Endothelial cell of umbilical vein (primary cell): ENCODE results near the gene RPL22. TPM values are rescaled to one million over a fixed set of nuclear protein-coding genes. Genes with fewer than 3 reads are reported as not detected.

Experiments
- BruUV-seq: library from RNA; stranded (reverse); fragments of 400-500 nt; replicated peaks from 2 replicates; lab custom pipeline; 2021; lab: Mats Ljungman, UMichigan
- CTCF ChIA-PET: fragments of 300-600, 350-600 bp; sonication (Branson Sonifier 250); formaldehyde crosslinking; loops from one replicate; lab custom pipeline; 2021; ENCODE audit warnings: antibody characterized with exemption, inconsistent platforms; lab: Charles Lee
- POLR2A ChIA-PET: fragments of 300-600, 350-600 bp; sonication (Branson Sonifier 250); formaldehyde crosslinking; loops from one replicate; lab custom pipeline; 2021; ENCODE audit warnings: antibody characterized with exemption, inconsistent platforms; lab: Charles Lee
- DNase-seq: peaks from one replicate; pipeline ENCODE4 v3.0.0-alpha.2; 2011; ENCODE audit warnings: low read depth, low spot score
- FAIRE-seq: peaks from 2 replicates; lab custom pipeline; 2011; peaks lifted over from hg19 to GRCh38; lab: Jason Lieb, UNC
- H2AFZ ChIP-seq: 2 replicates; pipeline ENCODE4 v1.6.0; 2012; ENCODE audit warnings: low read depth, low read length, control low read depth, inconsistent platforms
- H3K27ac ChIP-seq: 2 replicates; pipeline ENCODE4 v1.5.1; 2011; ENCODE audit warnings: low read depth, mild to moderate bottlenecking, control low read depth, low read length, moderate library complexity; ENCODE audit not compliant: insufficient read depth
- H3K27me3 ChIP-seq, 2 experiments: 2 replicates each; pipeline versions ENCODE4 v1.6.0 to v1.6.1; 2011; ENCODE audit warnings: low read length in 2 of 2, mixed read lengths in 1 of 2; ENCODE audit not compliant: control insufficient read depth in 2 of 2, insufficient read depth in 2 of 2
- H3K36me3 ChIP-seq, 2 experiments: 2 replicates in 1 of 2; 3 replicates in 1 of 2; pipeline ENCODE4 v1.5.1; 2011; ENCODE audit warnings: low read length in 2 of 2, mild to moderate bottlenecking in 1 of 2, moderate library complexity in 1 of 2; ENCODE audit not compliant: control insufficient read depth in 2 of 2, insufficient read depth in 2 of 2; ENCODE audit errors: extremely low read depth in 1 of 2
- H3K4me1 ChIP-seq: 3 replicates; pipeline ENCODE4 v1.5.1; 2011; ENCODE audit warnings: mild to moderate bottlenecking, low read length; ENCODE audit not compliant: control insufficient read depth, insufficient read depth; ENCODE audit errors: extremely low read depth
- H3K4me2 ChIP-seq: 2 replicates; pipeline ENCODE4 v1.6.1; 2011; ENCODE audit warnings: low read length, control low read depth, mixed read lengths; ENCODE audit not compliant: insufficient read depth
- H3K4me3 ChIP-seq, 3 experiments: fragments of 200-600 bp in 1 of 3; sonication (generic), shearing (Covaris generic) in 1 of 3; replicated peaks in 1 of 3; 2 replicates each; pipeline ENCODE4 v1.5.1; 2011 to 2016; ENCODE audit warnings: control low read depth in 3 of 3, low read length in 3 of 3, mild to moderate bottlenecking in 2 of 3, inconsistent platforms in 1 of 3, low read depth in 1 of 3, moderate library complexity in 1 of 3; ENCODE audit not compliant: insufficient read depth in 1 of 3
- H3K79me2 ChIP-seq: 2 replicates; pipeline ENCODE4 v1.6.0; 2012; ENCODE audit warnings: low read length, inconsistent platforms; ENCODE audit not compliant: control insufficient read depth, insufficient read depth
- H3K9ac ChIP-seq: replicated peaks from 2 replicates; pipeline ENCODE3; 2011; ENCODE audit warnings: low read length, control low read depth; ENCODE audit not compliant: insufficient read depth; ENCODE audit errors: extremely low read depth
- H3K9me1 ChIP-seq: replicated peaks from 3 replicates; pipeline ENCODE4 v1.6.0; 2011; ENCODE audit warnings: mild to moderate bottlenecking, low read length; ENCODE audit not compliant: control insufficient read depth, insufficient read depth; ENCODE audit errors: extremely low read depth
- H3K9me3 ChIP-seq: replicated peaks from 2 replicates; pipeline ENCODE4 v1.5.1; 2012; ENCODE audit warnings: low read length, inconsistent platforms; ENCODE audit not compliant: control insufficient read depth, insufficient read depth
- H4K20me1 ChIP-seq: replicated peaks from 2 replicates; pipeline ENCODE3; 2011; ENCODE audit warnings: mild to moderate bottlenecking, low read length; ENCODE audit not compliant: control insufficient read depth, insufficient read depth; ENCODE audit errors: extremely low read depth
- CTCF ChIP-seq, 2 donors: IDR thresholded peaks; 1 replicate in 1 of 2; 2 replicates in 1 of 2; pipeline ENCODE4 v1.5.1; 2011; ENCODE audit warnings: low read length in 2 of 2, mild to moderate bottlenecking in 2 of 2, moderate library complexity in 2 of 2, control low read depth in 1 of 2, inconsistent platforms in 1 of 2, low read depth in 1 of 2; ENCODE audit not compliant: insufficient read depth in 1 of 2; ENCODE audit errors: extremely low read depth in 1 of 2
- EZH2 ChIP-seq: IDR thresholded peaks from 2 replicates; pipeline ENCODE4 v1.6.1; 2012; ENCODE audit warnings: borderline replicate concordance, low read depth, mild to moderate bottlenecking, moderate library complexity, low read length, inconsistent platforms; ENCODE audit not compliant: severe bottlenecking
- FOS ChIP-seq: IDR thresholded peaks from 2 replicates; pipeline ENCODE4 v1.6.1; 2011; ENCODE audit warnings: mild to moderate bottlenecking, low read length, moderate library complexity, borderline replicate concordance; ENCODE audit not compliant: insufficient read depth
- GATA2 ChIP-seq: IDR thresholded peaks from 2 replicates; pipeline ENCODE4 v1.7.0; 2011; ENCODE audit warnings: low read depth, mild to moderate bottlenecking, moderate library complexity, mixed read lengths, low read length; ENCODE audit not compliant: insufficient read length, insufficient read depth
- JUN ChIP-seq: IDR thresholded peaks from 2 replicates; pipeline ENCODE4 v1.6.1; 2011; ENCODE audit warnings: borderline replicate concordance, low read depth; ENCODE audit not compliant: insufficient read length, insufficient read depth
- MYC ChIP-seq: IDR thresholded peaks from one replicate; pipeline ENCODE4 v1.6.1; 2011; ENCODE audit warnings: mild to moderate bottlenecking, low read depth, low read length
- POLR2A ChIP-seq: IDR thresholded peaks from 2 replicates; pipeline ENCODE4 v1.6.1; 2012; ENCODE audit warnings: low read depth, mild to moderate bottlenecking, control low read depth, low read length
- POLR2AphosphoS5 ChIP-seq: IDR thresholded peaks from 2 replicates; pipeline ENCODE4 v1.6.1; 2012; ENCODE audit warnings: low read depth, mild to moderate bottlenecking, control low read depth, low read length, moderate library complexity; ENCODE audit not compliant: insufficient read depth
- dilution Hi-C: fragments of 300-500 bp; cut with MboI; formaldehyde crosslinking; loops from one replicate; pipeline ENCODE4 v1.15.0; 2019; ENCODE audit warnings: low sequenced_read_pairs; ENCODE audit not compliant: extremely low pct_ligation_motif_present
- intact Hi-C: fragments of 100-400 bp; cut with micrococcal nuclease; formaldehyde crosslinking; loops from one replicate; pipeline ENCODE4 v1.10.0; 2022
- polyA plus RNA-seq, 4 experiments: library from polyadenylated mRNA; depleted of rRNA in 3 of 4; stranded (reverse) in 3 of 4; unstranded in 1 of 4; fragments of >200 nt; gene quantifications; 2 replicates each; pipeline versions ENCODE4 v1.2.1 to v1.2.3, GENCODE V29; 2011 to 2012; ENCODE audit warnings: missing spikeins in 1 of 4
- total RNA-seq: library from RNA; stranded (reverse); gene quantifications from 2 replicates; pipeline ENCODE4 v1.2.3, GENCODE V29; 2021
- TF ChIP-seq, protein P1 (sequence below): IDR thresholded peaks from 2 replicates; pipeline ENCODE4 v1.6.1; 2011; ENCODE audit not compliant: insufficient read depth, insufficient read length

RPL22 gene
- total and polyA plus RNA-seq, 2 donors (not counting 3 experiments of a cell fraction or from before 2014, with no cell fraction given), result 71.2 to 343 TPM

DNA sequence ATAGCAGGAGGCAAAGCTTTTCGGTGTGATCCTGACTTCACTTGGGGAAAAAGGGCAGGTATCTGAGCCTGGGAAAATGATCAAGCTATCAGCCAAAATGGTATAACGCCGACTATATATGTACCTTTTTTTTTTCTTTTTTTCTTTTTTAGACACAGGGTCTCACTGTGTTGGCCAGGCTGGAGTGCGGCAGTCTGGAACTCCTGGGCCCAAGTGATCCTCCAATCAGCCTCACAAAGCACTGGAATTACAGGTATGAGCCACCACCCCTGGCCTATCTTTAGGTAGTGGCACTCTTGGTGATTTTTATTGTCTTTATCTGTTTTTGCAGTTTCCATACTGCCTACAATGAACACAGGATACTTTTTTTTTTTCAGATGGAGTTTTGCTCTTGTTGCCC is 37.7 kb upstream of the RPL22 start:
- CTCF ChIA-PET, result interaction anchor here (2.9 kb wide), 1 partner anchor 8 kb away, joined by 30 read pairs; no protein-coding TSS in a partner anchor

More for the DNA sequence above, 37.7 kb upstream of the RPL22 start:
- FAIRE-seq (no peak), DNase-seq (no peak)
- intact Hi-C loops, result loop anchor here (5.0 kb wide), 1 partner anchor 185 kb away; the partner anchor contains the start of gene ESPN
- Histone ChIP-seq H3K9me3 (no peaks in the 10 kb centered on the region), H4K20me1 (no peaks in the 10 kb centered on the region), H3K36me3 (peaks cover 2% of the 10 kb centered on the region in 2 experiments), H3K9me1 (no peaks in the 10 kb centered on the region), H3K79me2 (peaks cover 22% of the 10 kb centered on the region), H3K4me2 (no peak overlapping the region), H3K4me1 (peaks cover 11% of the 10 kb centered on the region), H3K4me3 (no peak overlapping the region), H3K27ac (no peak overlapping the region), H3K27me3 (peaks cover 21 to 26% of the 10 kb centered on the region in 2 experiments), H3K9ac (no peak overlapping the region), H2AFZ (no peak overlapping the region)
- no TSS peak for BruUV-seq
- POLR2A ChIA-PET, result no interaction called here
- dilution Hi-C loops, result no loop called here
- no peak for TF ChIP-seq JUN
- TF ChIP-seq FOS, result no peak
- no peak for TF ChIP-seq CTCF (IDR thresholded peaks at IDR 0.05; ENCODE audit: extremely low read depth in 1 of 2, insufficient read depth in 1 of 2, low read depth in 1 of 2, low read length in 2 of 2)
- TF ChIP-seq EZH2, result no peak
- TF ChIP-seq, protein P1, sequence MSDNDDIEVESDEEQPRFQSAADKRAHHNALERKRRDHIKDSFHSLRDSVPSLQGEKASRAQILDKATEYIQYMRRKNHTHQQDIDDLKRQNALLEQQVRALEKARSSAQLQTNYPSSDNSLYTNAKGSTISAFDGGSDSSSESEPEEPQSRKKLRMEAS, result no peak
- TF ChIP-seq MYC, result no peak
- no peak for TF ChIP-seq POLR2AphosphoS5
- TF ChIP-seq POLR2A, result no peak
- no peak for TF ChIP-seq GATA2
